ENCODE data around the gene PLTP.
A peak's percentile ranks its signal among the peaks of the same experiment; 100 is the strongest.
"Not testable (repeated sequence)": the region's sequence is repeated elsewhere in the genome, so short reads cannot be mapped to it uniquely, and the experiment has no call there.

PLTP gene

GRCh38 chr20:45944151-45944964, 32.4 kb upstream of the PLTP start:
- DNase-seq: peak; percentile 85

- DNase-seq: no peak
These were observed 31.7 kb upstream of the PLTP start for GRCh38 chr20:45943613-45944012.

GRCh38 chr20:45940469-45940868, 28.5 kb upstream of the PLTP start:
- DNase-seq: no peak

- DNase-seq: no peak
These were observed 28.1 kb upstream of the PLTP start for GRCh38 chr20:45940053-45940452.

- no peak for DNase-seq
These were observed 26.9 kb upstream of the PLTP start for GRCh38 chr20:45938727-45939438.

GRCh38 chr20:45937765-45938164, 25.8 kb upstream of the PLTP start:
- peak; percentile 30 for DNase-seq

GRCh38 chr20:45935416-45936046, 23.6 kb upstream of the PLTP start:
- no peak for DNase-seq

GRCh38 chr20:45934586-45935415, 22.8 kb upstream of the PLTP start, which contains the start of gene PCIF1:
PCIF1 (plus strand) TSS chr20:45934683; CDS start chr20:45939000, 4,317 bp downstream.
- peak; percentile 98 for DNase-seq

- peak; percentile 22 for DNase-seq
These were observed 22.2 kb upstream of the PLTP start for GRCh38 chr20:45934046-45934585.

GRCh38 chr20:45933266-45934045, 21.5 kb upstream of the PLTP start:
- DNase-seq: peak; percentile 51

- DNase-seq: not testable (repeated sequence)
These were observed 19.7 kb upstream of the PLTP start for GRCh38 chr20:45931680-45932079.

GRCh38 chr20:45927071-45927878, 15.3 kb upstream of the PLTP start:
- no peak for DNase-seq

GRCh38 chr20:45926731-45927070, 14.7 kb upstream of the PLTP start:
- no peak for DNase-seq

GRCh38 chr20:45925821-45926506, 14.0 kb upstream of the PLTP start:
- no peak for DNase-seq

GRCh38 chr20:45924391-45925261, 12.7 kb upstream of the PLTP start:
- DNase-seq: peak; percentile 55

GRCh38 chr20:45921337-45922189, 9.6 kb upstream of the PLTP start:
- no peak for DNase-seq

GRCh38 chr20:45920462-45921336, 8.7 kb upstream of the PLTP start:
- DNase-seq: peak; percentile 87
